ENCODE data around the gene DECR2. TPM values are rescaled to one million over a fixed set of nuclear protein-coding genes. Genes with fewer than 3 reads are reported as not detected.
"Not testable (repeated sequence)": the region's sequence is repeated elsewhere in the genome, so short reads cannot be mapped to it uniquely, and the experiment has no call there.

Gene DECR2, protein sequence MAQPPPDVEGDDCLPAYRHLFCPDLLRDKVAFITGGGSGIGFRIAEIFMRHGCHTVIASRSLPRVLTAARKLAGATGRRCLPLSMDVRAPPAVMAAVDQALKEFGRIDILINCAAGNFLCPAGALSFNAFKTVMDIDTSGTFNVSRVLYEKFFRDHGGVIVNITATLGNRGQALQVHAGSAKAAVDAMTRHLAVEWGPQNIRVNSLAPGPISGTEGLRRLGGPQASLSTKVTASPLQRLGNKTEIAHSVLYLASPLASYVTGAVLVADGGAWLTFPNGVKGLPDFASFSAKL
- total RNA-seq (2014; rRNA removed; shearing (Covaris generic)), result 8.9 and 11.5 TPM in 2 replicates
- 20.6 and 21.7 TPM in 2 replicates for polyA plus RNA-seq (2015; cell fraction: cytosol; rRNA removed)
- 61.6 and 63.2 TPM in 2 replicates for polyA plus RNA-seq (2015; cell fraction: nucleus; rRNA removed)

DNA sequence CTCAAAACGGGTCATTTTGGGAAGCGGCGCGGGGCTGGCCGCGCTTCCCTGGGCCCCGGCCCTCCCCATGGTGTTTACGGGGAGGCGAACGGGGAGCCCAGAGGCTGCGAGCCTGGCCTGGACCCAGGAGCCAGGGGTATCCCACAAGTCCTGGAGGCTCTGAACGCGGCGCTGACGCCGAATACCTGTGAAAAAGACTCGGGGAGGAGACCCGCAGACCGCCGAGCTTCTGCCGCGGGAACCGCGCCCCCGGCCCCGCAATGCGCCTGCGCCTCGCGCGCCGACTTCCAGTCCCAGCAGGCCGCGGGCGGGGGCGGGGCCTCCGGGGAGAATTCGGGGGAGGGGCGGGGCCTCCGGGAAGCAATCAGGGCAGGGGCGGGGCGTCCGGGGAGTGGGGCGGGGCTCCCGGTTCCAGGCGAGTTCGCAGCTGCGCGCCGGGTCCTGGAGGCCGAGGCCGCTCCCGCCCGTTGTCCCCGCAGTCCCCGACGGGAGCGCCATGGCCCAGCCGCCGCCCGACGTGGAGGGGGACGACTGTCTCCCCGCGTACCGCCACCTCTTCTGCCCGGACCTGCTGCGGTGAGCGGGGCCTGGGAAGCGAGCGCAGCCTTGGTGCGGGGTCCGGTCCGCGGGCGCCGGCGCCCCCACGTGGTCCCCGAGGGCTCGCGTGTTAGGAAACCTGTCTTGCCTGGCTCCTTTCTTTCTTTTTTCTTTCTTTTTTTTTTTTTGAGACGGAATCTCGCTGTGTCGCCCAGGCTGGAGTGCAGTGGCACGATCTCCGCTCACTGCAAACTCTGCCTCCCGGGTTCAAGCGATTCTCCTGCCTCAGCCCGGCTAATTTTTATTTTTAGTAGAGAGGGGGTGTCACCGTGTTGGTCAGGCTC, at the start of gene DECR2:
Gene DECR2 (plus strand): TSS at position 418 of the 881 bp plus-strand sequence. CDS start 79 bp downstream, at position 497.
- DNase-seq (ENCODE audit: low read depth), result peak; percentile 76

DNA sequence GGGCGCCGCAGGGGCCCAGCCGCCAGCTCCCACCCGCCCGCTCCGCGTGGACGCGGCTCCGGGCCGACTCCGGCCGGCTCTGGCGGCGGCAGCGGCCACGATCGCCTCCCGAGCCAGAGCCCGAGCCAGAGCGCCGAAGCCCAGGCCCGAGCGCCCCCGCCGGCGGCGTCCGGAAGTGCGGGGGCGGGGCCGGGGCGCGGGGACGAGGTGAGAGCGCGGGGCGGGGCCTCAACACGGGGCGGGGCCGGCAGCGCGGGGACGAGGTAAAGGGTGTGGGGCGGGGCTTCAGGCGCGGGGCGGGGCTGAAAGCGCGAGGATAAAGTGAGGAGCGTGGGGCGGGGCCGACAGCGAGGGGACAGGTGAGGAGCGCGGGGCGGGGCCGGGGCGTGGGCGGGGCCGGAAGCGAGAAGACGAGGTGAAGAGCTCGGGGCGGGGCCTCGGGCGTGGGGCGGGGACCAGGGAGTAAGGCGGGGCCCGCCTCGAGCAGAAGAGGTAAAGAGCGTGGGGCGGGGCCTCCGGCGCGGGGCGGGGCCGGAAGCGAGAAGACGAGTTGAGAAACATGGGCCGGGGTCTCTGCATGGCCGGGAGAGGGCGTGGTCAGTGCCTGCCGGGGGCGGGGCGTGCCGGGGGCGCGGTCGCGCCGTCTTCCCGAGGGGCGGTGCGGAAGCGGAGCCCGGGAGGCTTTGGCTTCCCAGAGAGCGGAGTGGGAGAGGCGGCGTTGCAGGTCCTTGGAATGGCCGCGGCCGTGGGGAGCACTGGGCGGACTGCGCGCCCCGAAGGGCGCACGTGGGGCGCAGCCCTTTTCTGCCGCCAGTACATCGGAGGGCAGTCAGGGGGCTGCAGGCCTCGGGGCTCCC, 48.9 kb upstream of the DECR2 start, which contains the start of gene AXIN1:
Gene AXIN1 (minus strand): TSS at position 177 of the 857 bp plus-strand sequence. CDS start 5,698 bp downstream, outside the sequence.
- peak; percentile 74 for DNase-seq (ENCODE audit: low read depth)

DNA sequence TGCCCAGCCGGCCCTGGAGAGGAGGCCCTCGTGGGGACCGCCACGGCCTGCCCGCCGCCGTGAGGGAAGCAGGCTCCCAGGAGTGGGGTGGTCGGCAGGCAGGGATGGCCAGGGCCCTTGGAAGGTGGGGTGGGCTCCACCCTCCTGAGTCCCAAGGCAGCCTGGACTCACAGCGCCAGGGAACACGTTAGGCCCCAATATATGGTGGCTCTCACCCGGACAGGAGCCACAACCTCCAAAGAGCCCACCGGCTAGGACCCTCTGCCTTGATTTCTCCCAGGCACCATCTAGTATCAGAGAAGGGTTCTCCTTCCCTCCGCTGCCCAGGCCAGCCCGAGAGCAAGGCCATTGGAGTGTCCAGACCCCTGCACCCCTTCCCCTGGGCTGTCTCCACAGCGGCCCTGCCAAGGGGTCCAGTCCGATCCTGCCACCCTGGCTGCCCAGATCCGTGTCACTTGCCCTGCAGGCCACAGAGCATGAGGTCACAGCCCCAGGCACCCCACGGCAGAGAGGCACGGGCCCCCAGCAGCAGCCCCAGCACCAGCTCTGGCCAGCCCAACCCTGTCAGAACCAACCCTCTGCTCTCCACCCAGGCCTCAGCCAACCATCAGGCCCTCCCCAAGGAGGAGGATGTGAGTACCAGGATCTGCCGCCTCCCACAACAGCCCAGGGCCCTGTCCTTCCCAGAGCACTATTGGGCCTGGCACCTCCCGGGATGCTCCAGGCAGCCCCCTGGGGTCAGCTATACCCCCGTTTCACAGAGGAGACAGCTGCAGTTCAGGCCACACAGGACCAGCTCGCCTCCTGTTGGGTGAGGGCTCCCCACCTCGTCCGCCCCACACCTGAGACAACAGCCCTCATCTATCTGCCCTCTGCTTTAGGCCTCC, 48.0 kb upstream of the DECR2 start:
- DNase-seq (ENCODE audit: low read depth), result no peak

DNA sequence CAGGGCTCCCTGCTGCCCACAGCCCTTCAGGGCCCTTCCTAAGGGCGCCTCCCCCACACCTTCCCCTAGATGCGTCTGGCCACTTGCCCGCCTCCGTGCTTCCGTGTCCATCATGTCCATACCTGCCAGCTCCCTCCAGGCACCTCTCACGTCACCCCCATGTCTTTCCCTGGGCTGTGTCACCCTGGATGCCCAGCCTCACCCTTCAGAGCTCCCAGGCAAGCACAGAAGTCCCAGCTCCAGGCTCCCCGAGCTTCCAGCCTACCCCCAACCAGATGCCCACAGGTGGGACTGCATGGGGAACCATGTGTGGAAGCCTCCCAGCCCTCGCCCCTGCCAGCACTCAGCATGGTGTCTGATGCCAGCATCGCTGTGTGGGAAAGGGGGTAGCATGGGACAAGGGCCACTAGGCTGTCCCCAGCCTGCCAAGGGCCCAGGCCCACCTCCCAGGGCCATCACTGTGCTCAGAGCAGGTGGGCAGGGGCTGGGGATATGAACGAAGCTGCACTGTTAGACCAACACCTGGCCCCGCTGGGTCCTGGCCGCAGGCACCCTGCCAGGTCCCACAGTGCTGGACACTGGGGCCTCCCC, 47.3 kb upstream of the DECR2 start:
- no peak for DNase-seq (ENCODE audit: low read depth)

DNA sequence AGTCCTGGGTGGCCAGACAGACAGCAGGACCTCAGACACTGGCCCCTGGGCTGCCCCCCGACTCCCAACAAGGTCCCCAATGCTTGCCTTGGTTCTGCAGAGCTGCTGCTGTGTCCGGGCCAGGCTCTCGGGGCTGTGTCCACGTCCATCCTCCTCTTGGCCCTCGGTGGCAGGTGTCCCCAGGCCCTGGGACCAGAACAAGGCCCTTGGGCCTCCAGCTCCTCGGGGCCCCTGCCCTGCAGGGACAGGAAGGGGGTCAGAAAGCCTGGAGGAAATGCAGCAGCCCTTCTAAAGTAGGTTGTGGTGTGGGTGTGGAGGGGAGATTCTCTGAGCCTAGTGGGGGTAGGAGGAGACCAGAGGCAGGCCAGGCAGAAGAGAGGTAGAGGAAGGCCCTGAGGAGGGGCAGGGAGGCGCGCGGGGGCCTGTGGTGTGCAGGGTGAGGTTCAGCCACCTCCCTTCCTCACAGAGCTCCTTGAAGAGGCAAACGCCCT, 46.7 kb upstream of the DECR2 start:
- no peak for DNase-seq (ENCODE audit: low read depth)

DNA sequence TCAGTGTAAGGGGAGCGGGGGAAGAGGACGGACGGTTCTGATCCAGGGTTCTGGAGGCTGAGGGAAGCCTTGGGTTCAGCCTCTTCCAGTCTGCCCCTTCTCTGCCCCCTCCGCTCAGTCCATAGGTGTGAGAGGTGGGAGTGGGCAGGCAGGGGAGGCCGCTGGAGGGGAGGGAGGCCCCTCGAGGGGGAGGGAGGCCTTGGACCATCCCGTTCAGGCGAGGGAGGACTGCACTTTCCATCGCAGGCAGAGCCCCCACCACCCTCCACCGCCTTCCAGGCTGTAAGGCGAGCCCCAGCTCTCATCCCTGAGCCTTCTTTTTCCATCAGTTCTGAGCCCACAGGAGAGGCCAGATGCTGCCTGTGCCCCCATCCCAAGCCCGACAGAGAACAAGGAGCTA, 44.9 kb upstream of the DECR2 start:
- DNase-seq (ENCODE audit: low read depth), result no peak

DNA sequence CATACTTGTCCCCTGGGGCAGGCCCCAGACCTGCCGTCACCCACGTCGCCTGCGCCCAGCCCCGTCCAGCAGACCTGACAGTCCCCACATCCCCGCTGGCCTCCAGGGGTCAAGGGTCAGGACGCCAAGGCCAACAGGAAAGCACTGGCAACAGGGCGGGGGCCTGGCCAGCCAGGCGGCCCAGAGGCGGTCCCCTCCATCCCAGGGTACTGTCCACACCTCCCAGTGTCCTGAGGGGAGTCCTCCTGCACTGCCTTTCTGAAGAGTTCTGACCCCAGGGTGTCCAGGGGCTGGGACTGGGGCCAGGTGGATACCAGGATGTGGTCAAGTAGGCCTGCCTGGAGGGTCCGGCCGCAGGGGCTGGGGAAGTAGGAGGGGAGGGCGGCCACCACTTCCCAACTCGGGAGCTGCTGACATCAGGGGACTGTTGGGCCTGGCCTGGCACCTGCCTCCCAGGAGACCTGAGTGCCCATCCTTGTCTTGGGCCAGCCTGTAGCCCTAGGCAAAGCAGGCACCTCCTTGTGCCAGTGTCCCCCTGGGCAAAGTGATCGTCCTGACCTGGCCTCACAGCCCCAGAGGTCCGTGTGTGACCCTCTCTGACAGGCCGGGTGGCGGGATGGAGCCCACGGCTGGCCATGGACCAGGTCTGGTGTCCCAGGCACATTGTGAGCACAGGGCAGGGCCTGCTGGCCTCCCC, 42.5 kb upstream of the DECR2 start:
- DNase-seq (ENCODE audit: low read depth), result no peak

DNA sequence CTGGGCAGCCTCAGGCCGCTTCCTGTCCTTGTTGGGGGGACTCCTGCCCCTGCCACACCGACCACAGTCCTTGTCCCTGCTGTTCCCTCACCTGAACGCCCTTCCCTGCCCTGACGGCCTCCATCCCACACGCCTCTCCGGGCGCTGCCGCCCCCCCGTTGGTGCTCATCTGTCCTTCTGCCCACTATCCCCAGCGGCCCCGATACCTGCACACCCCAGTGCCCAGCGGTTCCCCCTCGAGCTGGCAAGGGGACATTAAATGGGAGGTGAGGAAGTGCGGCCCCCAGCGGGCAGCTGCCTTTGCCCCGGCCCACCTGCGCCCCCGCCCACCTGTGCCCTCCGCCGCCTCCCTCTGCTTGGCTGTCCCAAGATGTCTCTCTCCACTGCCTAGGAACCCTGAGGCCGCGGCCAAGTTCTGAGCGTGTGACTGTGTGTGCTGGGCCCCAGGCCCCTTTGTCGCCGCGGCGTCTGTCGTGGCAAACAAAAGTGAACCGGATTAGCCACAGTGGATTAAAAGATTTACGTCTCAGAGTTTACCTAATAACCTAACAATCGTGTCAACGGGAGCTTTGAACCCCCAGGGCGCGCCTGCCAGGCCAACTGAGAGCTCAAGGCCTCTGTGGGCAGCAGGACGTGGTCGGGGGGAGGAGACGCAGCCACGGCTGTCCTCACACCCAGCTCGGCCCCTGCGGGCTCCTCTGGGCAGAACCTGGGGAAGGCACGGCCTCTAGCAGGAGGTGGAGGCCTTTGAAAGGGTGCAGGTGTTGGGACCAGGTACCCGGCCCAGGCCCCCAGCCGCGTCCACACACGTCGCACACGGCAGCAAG, 41.6 kb upstream of the DECR2 start:
- no peak for DNase-seq (ENCODE audit: low read depth)

DNA sequence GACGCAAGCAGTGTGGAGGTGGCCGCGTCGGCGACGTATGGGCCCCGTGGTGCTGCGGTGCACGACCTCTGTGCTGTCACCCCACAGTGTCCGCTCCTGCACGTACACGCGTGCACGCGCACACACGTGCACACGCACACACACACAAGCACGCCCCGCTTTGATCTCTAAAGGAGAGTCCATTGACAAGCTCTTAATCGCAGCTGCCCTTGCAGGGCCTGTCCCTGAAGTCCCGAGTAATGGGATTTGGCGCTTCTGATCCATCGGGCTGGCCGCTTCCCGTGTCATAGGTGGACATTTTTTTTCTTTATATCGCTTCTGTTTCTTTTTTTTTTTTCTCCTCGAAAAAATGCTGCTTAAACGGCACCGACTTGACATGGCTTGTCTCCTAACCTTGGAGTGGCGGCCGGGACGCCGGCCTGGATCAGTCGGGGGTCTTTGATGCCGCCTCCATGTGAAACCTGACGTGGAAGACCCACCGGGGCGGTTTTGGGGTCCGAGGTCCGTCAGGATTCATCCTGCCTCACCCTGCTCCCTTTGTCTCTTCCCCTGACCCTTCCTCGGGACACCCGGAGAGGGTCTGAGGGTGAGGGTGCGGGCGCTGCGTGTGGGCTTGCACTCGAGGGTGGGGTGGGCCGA, 40.9 kb upstream of the DECR2 start:
- DNase-seq (ENCODE audit: low read depth), result no peak

DNA sequence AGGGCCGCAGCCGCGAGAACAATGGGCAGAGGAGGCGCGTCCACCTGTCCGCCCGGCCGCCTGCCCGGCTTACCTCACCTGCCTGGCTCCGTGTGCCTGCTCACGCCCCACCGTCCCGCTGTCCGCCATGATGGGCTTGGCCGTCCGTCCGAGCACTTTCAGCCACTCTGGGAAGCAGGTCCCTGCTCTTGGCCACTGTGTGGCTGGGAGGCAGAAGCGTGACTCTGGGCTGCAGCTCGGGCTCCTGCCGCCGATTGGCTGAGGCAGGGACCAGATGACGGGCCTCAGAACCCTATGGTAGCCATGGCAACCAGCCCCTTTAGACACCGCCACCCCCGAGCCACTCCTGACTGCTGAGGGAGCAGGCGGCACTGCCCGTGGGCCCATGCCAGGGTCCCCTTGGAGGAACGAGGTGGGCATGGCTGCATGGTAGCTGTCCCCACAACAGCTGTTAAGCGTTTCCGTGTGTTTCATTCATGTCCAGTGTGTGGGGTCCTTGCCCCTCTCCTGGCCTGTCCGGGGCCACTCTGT, 40.3 kb upstream of the DECR2 start:
- no peak for DNase-seq (ENCODE audit: low read depth)

DNA sequence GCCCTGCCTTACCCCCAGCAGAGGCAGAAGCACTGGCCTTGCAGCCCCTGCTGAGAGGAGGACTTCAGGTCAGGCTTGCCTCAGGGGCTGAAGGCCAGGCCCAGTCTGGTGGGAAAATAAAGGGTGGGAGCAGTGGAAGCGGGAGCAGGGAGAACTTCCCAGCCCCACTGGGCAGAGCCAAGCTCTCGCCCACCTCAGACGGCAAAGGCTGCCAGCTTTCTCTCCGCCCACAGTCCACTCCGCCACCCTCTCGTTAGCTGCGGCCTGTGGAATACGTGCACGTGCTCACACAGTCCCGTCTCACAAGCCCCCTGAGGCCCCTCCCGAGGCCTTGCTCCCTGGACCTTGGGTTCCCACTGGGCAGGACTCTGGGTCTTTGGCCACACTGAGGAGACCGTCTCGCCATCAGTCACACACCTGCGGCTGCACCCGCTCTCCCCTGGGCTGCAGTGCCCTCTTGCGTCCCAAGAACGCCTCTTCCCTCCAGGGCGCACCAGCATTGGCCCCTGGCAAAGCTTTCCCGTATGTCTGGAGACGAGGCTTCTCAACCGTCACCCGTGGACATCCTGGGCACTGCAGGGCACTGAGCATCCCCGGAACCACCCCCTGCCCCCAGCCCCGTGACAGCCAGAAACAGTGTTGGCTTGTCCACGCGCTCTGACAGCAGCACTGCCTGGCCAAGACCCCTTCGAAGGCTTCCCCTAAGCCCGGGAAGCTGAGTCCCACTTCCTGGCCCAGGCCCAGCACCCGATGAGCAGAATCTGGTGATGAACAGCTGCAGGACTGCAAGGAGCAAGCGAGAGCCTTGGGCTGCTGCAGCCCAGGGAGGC, 39.6 kb upstream of the DECR2 start:
- peak; percentile 75 for DNase-seq (ENCODE audit: low read depth)

DNA sequence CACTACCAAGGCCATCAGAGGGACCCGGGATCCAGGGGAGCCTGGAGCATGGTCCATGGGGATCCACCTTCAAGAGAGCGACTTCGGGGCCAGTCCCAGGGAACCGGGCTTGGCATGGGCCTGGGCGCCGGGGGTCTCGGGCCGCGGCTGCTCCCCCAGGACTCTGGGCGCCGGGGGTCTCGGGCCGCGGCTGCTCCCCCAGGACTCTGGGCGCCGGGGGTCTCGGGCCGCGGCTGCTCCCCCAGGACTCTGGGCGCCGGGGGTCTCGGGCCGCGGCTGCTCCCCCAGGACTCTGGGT, 39.0 kb upstream of the DECR2 start:
- not testable (repeated sequence) for DNase-seq (ENCODE audit: low read depth)

DNA sequence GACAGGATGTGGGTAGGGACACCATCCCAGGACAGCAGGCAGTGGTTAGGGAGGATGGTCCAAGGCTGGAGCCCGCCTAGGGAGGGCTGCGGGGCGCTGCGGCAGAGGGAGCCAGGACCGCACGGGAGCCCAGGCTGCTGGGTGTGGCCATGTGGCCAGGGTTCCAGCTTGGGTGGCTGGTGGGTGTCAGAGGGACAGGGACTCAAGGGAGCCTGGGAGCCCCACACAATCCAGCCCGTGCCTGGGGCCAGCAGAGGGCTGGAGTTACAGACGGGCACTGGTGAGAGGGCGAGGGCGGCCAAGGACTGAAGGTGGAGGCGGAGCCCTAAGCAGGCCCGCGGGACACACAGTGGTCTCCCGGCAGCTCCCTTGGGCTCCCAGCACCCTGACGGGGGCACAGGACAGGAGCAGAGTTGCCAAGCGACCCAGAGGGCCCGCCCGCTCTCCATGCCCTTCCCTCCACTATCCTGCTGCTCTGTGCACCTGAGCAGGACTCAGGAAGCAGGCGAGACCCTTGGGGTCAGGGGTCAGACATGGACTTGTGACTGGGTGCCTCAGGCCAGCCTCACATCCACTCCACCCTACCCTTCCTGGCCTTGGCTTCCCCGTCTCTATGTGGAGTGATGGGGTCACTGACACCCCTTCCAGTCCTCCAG, 38.4 kb upstream of the DECR2 start:
- no peak for DNase-seq (ENCODE audit: low read depth)

DNA sequence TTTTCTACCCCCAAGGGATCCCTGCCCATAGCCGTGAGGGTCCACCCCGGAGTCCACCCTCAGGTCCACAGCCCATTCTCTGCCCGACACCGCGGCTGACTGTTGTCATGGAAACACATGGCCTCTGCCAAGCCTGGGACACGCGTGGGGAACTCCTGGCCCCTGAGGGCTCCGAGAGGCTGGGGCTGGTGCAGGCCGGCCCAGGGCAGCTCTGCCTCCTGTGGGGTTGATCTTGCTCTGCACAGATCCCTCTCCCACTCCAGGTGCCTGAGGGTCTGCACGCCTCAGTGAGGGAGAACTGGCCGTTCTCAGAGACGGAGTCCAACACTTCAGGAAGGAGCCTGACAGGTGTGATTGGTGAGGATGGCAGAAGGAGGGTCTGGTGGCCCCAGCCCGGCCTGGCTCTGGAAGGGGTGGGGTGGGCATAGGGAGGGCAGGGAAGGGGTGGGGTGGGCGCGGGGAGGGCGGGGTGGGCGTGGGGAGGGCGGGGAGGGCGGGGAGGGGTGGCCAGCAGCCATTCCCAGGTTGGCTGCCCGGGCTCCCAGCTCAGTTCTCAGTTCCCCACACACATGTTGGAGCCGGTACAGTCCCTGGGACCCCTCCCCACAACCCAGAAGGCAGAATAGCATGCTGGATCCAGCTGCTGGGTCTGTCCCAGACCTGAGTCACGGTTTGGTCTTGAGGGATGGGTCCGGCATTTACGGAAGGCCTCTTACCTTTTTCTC, 37.8 kb upstream of the DECR2 start:
- no peak for DNase-seq (ENCODE audit: low read depth)

Data from HT1080 (cell line).